GM23338 (cell line): ENCODE measurements around the gene MYO1D. TPM values are rescaled to one million over a fixed set of nuclear protein-coding genes. Genes with fewer than 3 reads are reported as not detected.

Experiments
- ATAC-seq: fragments of 200-7000 bp; cut with Tn5 transposase; 3 replicates; pipeline ENCODE4 v1.9.1; 2020
- DNase-seq: peaks from one replicate; pipeline ENCODE4 v3.0.0-alpha.2; 2015; ENCODE audit warnings: low spot score
- H2AFZ ChIP-seq: fragments of 200-600 bp; sonication (generic); 2 replicates; pipeline ENCODE4 v1.8.0; 2016; ENCODE audit warnings: antibody characterized with exemption, mild to moderate bottlenecking, moderate library complexity
- H3F3A ChIP-seq: fragments of 200-600 bp; sonication (generic); replicated peaks from 2 replicates; pipeline ENCODE4 v1.8.0; 2017; ENCODE audit warnings: antibody characterized with exemption, mixed run types, low read depth
- H3K27ac ChIP-seq: fragments of 200-600 bp; sonication (generic); 2 replicates; pipeline ENCODE4 v1.6.1; 2016; ENCODE audit warnings: low read depth
- H3K27me3 ChIP-seq: fragments of 200-600 bp; sonication (generic); 2 replicates; pipeline ENCODE4 v1.8.0; 2016; ENCODE audit warnings: mild to moderate bottlenecking, mixed run types, moderate library complexity; ENCODE audit not compliant: insufficient read depth
- H3K36me3 ChIP-seq: fragments of 200-600 bp; sonication (generic); 2 replicates; pipeline ENCODE4 v1.8.0; 2016; ENCODE audit warnings: mild to moderate bottlenecking; ENCODE audit not compliant: insufficient read depth
- H3K4me1 ChIP-seq: fragments of 200-600 bp; sonication (generic); 2 replicates; pipeline ENCODE4 v1.8.0; 2016; ENCODE audit warnings: mild to moderate bottlenecking, moderate library complexity; ENCODE audit not compliant: insufficient read depth
- H3K4me2 ChIP-seq: fragments of 200-600 bp; sonication (generic); 2 replicates; pipeline ENCODE4 v1.7.1; 2017; ENCODE audit warnings: mixed run types
- H3K4me3 ChIP-seq: fragments of 200-600 bp; sonication (generic); 2 replicates; pipeline ENCODE4 v1.6.1; 2016; ENCODE audit warnings: mixed run types
- H3K79me2 ChIP-seq: fragments of 200-600 bp; sonication (generic); replicated peaks from 2 replicates; pipeline ENCODE4 v1.8.0; 2017; ENCODE audit warnings: mild to moderate bottlenecking; ENCODE audit not compliant: insufficient read depth
- H3K9me2 ChIP-seq: fragments of 200-600 bp; sonication (generic); 2 replicates; pipeline ENCODE4 v1.8.0; 2017; ENCODE audit not compliant: insufficient read depth
- H4K20me1 ChIP-seq: fragments of 200-600 bp; sonication (generic); replicated peaks from 2 replicates; pipeline ENCODE4 v1.8.0; 2017; ENCODE audit warnings: mild to moderate bottlenecking; ENCODE audit not compliant: insufficient read depth
- H3K27ac Mint-ChIP-seq: 2 replicates; pipeline ENCODE4 v1.8.0; 2020; ENCODE audit warnings: inconsistent platforms, mild to moderate bottlenecking, moderate library complexity, mixed read lengths
- H3K27me3 Mint-ChIP-seq: 3 replicates; pipeline ENCODE4 v1.8.0; 2022; ENCODE audit warnings: low read depth, mild to moderate bottlenecking, moderate library complexity, mixed read lengths, inconsistent platforms; ENCODE audit not compliant: insufficient read depth, poor library complexity
- H3K36me3 Mint-ChIP-seq: 3 replicates; pipeline ENCODE4 v1.8.0; 2021; ENCODE audit warnings: low read depth, mild to moderate bottlenecking, inconsistent platforms, moderate library complexity, mixed read lengths
- H3K4me1 Mint-ChIP-seq: 3 replicates; pipeline ENCODE4 v1.8.0; 2020; ENCODE audit warnings: mild to moderate bottlenecking, inconsistent platforms, mixed read lengths
- H3K4me3 Mint-ChIP-seq: 3 replicates; pipeline ENCODE4 v1.8.0; 2021; ENCODE audit warnings: moderate library complexity, mild to moderate bottlenecking, inconsistent platforms, mixed read lengths
- H3K9me3 Mint-ChIP-seq: 3 replicates; pipeline ENCODE4 v1.8.0; 2020; ENCODE audit warnings: moderate library complexity, mild to moderate bottlenecking, inconsistent platforms, mixed read lengths
- CREB1 ChIP-seq: fragments of 250-450 bp; sonication (Bioruptor Pico); IDR thresholded peaks from 2 replicates; pipeline ENCODE4 v1.5.0; 2020; ENCODE audit warnings: low read depth, mild to moderate bottlenecking, moderate library complexity
- CTCF ChIP-seq, 2 experiments: fragments of 200-600 bp in 1 of 2; sonication (generic) in 1 of 2; conservative IDR thresholded peaks; 2 replicates each; pipeline versions ENCODE4 v1.5.1 to v1.6.1; 2016 to 2017; ENCODE audit warnings: antibody characterized with exemption in 2 of 2, low read depth in 2 of 2, mild to moderate bottlenecking in 2 of 2, moderate library complexity in 1 of 2
- EZH2phosphoT487 ChIP-seq: fragments of 200-600 bp; sonication (generic); IDR thresholded peaks from one replicate; pipeline ENCODE4 v1.8.1; 2018; ENCODE audit warnings: antibody characterized with exemption; ENCODE audit not compliant: unreplicated experiment
- NANOG ChIP-seq: IDR thresholded peaks from 2 replicates; pipeline ENCODE4 v1.6.1; 2016; ENCODE audit warnings: antibody characterized with exemption, borderline replicate concordance
- POLR2AphosphoS5 ChIP-seq: IDR thresholded peaks from 2 replicates; pipeline ENCODE4 v1.6.1; 2016; ENCODE audit warnings: antibody characterized with exemption, low read depth
- STAT1 ChIP-seq: IDR thresholded peaks from one replicate; pipeline ENCODE4 v1.6.1; 2016; ENCODE audit warnings: antibody characterized with exemption; ENCODE audit not compliant: unreplicated experiment
- ZNF331 ChIP-seq: fragments of 250-450 bp; sonication (Bioruptor Pico); IDR thresholded peaks from 2 replicates; pipeline ENCODE4 v1.5.0; 2020; ENCODE audit warnings: low read depth, mild to moderate bottlenecking, moderate library complexity
- polyA plus RNA-seq: library from polyadenylated mRNA; unstranded; fragments of >200 nt; fragmentation: Nextera tagmentation; extraction: Ambion mirVana; gene quantifications from 2 replicates; pipeline ENCODE4 v1.2.1, GENCODE V29; 2016
- total RNA-seq: library from RNA; depleted of rRNA; stranded (reverse); fragments of >200 nt; shearing (Covaris generic); gene quantifications from 2 replicates; pipeline ENCODE4 v1.2.3, GENCODE V29; 2014

The MYO1D gene
- total and polyA plus RNA-seq, 2 experiments from 2014 or later, result 8.6 to 28.6 TPM

GRCh38 chr17:32628271-32629044, 248.5 kb downstream of the MYO1D start:
- Histone ChIP-seq H3K27me3 (no peaks in the 10 kb centered on the region), H3K4me1 (no peaks in the 10 kb centered on the region; the same call in 1 of the 2 replicates), H3K36me3 (no peaks in the 10 kb centered on the region), H3K4me3 (no peak overlapping the region), H3K9me2 (no peaks in the 10 kb centered on the region), H4K20me1 (no peaks in the 10 kb centered on the region), H3K27ac (no peak overlapping the region), H3F3A (no peaks in the 10 kb centered on the region), H3K79me2 (no peaks in the 10 kb centered on the region), H3K4me2 (no peak overlapping the region), H2AFZ (no peak overlapping the region)
- no peaks in the 10 kb centered on the region for H3K9me3 Mint-ChIP-seq
- DNase-seq (no peak), ATAC-seq (no peak)
- peaks cover 16% of the 10 kb centered on the region for H3K4me1 Mint-ChIP-seq
- H3K27me3 Mint-ChIP-seq, result no peaks in the 10 kb centered on the region
- H3K36me3 Mint-ChIP-seq, result no peaks in the 10 kb centered on the region
- H3K4me3 Mint-ChIP-seq, result no peak overlapping the region
- H3K27ac Mint-ChIP-seq, result no peak overlapping the region
- TF ChIP-seq CREB1 (CRISPR knock-in tag), result no peak
- TF ChIP-seq POLR2AphosphoS5, result no peak
- TF ChIP-seq NANOG, result no peak
- no peak for TF ChIP-seq EZH2phosphoT487

GRCh38 chr17:32627239-32627996, 249.5 kb downstream of the MYO1D start:
- Mint-ChIP-seq H3K4me3 (peak overlapping the region; percentile 62), H3K9me3 (no peaks in the 10 kb centered on the region), H3K4me1 (peaks cover 17% of the 10 kb centered on the region), H3K27me3 (no peaks in the 10 kb centered on the region), H3K27ac (no peak overlapping the region; the same call in 1 of the 2 replicates), H3K36me3 (no peaks in the 10 kb centered on the region)
- Histone ChIP-seq H3K4me3 (no peak overlapping the region), H4K20me1 (no peaks in the 10 kb centered on the region), H3K9me2 (no peaks in the 10 kb centered on the region), H3F3A (no peaks in the 10 kb centered on the region), H3K79me2 (no peaks in the 10 kb centered on the region), H3K4me1 (no peaks in the 10 kb centered on the region; the same call in 1 of the 2 replicates), H3K27me3 (no peaks in the 10 kb centered on the region), H3K27ac (no peak overlapping the region), H3K36me3 (no peaks in the 10 kb centered on the region), H2AFZ (no peak overlapping the region), H3K4me2 (peak overlapping the region; percentile 40)
- peak in 1 of 2 experiments; percentile 27; a peak in 1 of 4 replicates for TF ChIP-seq CTCF (conservative IDR thresholded peaks at IDR 0.05; ENCODE audit: low read depth in 2 of 2)
- no peak for TF ChIP-seq STAT1
- no peak for TF ChIP-seq ZNF331
- DNase-seq, result peak; percentile 98
- ATAC-seq, result peak; percentile 100
